ENCODE measurements around the gene XYLT1.

DNA sequence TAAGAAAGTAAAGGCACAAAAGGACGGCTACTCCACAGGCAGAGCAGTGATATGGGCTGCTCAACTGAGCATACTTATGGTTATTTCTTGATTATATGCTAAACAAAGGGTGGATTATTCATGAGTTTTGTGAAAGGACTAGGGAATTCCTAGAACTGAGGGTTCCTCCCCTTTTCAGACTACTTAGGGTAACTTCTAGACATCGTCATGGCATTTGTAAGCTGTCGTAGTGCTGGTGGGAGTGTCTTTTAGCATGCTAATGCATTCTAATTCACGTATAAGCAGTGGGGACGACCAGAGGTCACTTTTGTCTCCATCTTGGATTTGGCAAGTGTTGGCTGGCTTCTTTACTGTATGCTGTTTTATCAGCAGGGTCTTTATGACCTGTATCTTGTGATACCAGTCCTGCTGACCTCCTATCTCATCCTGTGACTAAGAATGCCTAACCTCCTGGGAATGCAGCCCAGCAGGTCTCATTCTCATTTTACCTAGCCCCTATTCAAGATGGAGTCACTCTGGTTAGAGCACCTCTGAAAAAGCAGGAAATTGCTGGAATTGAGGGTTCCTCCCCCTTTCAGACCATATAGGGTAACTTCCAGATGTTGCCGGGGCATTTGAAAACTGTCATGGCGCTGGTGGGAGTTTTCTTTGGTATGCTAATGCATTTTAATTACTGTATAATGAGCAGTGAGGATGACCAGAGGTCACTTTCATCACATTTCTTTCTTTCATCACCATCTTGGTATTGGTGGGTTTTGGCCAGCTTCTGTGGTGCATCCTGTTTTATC, 388.5 kb downstream of the XYLT1 start:
- TF ChIP-seq, protein P1, sequence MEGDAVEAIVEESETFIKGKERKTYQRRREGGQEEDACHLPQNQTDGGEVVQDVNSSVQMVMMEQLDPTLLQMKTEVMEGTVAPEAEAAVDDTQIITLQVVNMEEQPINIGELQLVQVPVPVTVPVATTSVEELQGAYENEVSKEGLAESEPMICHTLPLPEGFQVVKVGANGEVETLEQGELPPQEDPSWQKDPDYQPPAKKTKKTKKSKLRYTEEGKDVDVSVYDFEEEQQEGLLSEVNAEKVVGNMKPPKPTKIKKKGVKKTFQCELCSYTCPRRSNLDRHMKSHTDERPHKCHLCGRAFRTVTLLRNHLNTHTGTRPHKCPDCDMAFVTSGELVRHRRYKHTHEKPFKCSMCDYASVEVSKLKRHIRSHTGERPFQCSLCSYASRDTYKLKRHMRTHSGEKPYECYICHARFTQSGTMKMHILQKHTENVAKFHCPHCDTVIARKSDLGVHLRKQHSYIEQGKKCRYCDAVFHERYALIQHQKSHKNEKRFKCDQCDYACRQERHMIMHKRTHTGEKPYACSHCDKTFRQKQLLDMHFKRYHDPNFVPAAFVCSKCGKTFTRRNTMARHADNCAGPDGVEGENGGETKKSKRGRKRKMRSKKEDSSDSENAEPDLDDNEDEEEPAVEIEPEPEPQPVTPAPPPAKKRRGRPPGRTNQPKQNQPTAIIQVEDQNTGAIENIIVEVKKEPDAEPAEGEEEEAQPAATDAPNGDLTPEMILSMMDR (IDR thresholded peaks at IDR 0.05), result no peak
- TF ChIP-seq ZFX (IDR thresholded peaks at IDR 0.05; ENCODE audit: borderline replicate concordance), result no peak
